NCI-H2081 (cell line): Measurements from ENCODE around the gene EGFR.

Source experiments
- DNase-seq, 2 experiments: peaks; one replicate each; lab custom pipeline; 2025; lab: John Stamatoyannopoulos, UW

The EGFR gene

DNA sequence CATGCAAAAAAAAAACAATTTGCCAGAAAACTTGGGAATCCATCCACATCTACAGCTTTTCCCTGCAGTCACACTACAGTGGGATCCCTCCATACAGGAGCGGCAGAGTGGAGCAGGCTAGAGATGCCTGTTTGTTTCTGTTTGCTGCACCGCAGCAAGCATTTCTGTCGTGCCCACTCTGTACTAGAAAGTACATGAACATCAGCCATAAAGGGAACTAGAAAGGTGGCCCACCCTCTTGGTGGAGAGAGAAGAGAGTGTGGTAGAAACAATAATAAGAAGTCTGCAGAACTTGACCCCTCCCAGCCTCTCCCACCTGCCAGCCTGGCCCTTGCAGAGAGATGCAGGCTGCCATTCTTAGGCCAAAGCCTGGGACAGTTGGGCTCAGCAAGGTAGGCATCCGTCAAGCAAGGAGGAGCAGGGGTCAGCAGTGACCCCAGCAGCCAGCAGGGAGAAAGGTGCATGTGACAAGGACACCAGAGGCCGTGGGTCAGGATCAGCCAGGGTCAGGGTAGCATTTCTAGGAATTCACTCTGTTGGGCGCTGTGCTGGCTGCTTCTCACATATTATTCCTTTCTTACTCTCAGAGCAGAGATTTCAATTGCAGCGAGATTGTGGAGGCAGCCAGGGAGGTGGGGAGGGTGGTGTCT is 171.8 kb downstream of the EGFR start:
- no peak for DNase-seq

DNA sequence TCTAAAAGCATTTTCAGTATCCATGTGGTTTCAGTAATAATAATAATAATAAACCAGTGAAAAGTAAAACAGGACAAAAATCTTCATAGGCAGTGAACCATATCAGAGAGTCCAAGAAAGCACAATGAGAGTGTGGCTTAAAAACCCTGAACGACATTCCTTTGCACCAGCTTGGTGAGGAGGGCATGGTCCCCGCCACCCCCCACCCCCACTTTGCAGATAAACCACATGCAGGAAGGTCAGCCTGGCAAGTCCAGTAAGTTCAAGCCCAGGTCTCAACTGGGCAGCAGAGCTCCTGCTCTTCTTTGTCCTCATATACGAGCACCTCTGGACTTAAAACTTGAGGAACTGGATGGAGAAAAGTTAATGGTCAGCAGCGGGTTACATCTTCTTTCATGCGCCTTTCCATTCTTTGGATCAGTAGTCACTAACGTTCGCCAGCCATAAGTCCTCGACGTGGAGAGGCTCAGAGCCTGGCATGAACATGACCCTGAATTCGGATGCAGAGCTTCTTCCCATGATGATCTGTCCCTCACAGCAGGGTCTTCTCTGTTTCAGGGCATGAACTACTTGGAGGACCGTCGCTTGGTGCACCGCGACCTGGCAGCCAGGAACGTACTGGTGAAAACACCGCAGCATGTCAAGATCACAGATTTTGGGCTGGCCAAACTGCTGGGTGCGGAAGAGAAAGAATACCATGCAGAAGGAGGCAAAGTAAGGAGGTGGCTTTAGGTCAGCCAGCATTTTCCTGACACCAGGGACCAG is 172.5 kb downstream of the EGFR start:
- DNase-seq, result no peak

DNA sequence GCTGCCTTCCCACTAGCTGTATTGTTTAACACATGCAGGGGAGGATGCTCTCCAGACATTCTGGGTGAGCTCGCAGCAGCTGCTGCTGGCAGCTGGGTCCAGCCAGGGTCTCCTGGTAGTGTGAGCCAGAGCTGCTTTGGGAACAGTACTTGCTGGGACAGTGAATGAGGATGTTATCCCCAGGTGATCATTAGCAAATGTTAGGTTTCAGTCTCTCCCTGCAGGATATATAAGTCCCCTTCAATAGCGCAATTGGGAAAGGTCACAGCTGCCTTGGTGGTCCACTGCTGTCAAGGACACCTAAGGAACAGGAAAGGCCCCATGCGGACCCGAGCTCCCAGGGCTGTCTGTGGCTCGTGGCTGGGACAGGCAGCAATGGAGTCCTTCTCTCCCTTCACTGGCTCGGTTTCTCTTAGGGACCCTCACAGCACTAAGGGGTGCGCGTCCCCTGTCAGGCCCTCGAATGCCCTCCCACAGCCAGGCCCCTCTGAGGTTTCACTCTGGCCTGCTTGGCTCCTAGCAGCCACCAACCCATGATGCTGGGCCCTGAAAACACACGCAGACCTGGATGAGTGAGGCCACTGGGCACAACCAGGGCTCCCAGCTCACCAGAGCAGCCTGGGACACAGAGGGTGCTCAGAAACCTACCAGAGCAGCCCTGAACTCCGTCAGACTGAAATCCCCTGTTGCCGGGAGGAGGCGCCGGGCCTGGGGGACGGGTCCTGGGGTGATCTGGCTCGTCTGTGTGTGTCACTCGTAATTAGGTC is 173.3 kb downstream of the EGFR start:
- DNase-seq, result no peak

DNA sequence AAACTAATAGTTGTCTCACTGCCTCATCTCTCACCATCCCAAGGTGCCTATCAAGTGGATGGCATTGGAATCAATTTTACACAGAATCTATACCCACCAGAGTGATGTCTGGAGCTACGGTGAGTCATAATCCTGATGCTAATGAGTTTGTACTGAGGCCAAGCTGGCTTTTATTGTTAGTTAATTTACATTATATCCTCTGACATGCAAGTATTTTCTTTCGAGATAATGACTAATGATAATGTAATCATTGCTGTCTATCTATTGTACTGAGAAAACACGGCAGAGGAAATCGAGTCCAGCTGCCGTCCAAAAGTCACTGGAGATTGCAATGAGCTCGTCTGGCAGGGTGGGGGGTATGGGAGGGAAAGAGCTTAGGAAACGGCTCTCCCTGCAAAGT is 173.9 kb downstream of the EGFR start:
- no peak for DNase-seq

DNA sequence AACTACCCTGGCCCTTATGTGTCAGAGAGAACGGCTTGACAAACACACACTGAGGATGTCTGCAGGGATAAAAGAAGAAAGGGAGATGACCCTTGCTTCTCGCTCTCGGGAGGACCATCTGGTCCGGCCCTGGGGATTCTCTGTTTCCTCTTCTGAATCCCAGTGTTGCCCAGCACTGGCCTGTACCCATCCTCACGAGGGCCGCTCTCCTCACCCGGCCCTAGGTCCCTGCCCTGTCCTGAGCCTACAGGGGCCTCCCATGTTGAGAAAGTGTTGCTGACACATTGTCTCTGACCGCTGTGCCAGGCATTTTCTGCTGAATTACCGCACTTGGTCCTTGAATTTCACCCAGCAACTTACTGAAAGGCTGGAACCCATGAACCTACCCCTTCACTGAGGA is 174.4 kb downstream of the EGFR start:
- no peak for DNase-seq

DNA sequence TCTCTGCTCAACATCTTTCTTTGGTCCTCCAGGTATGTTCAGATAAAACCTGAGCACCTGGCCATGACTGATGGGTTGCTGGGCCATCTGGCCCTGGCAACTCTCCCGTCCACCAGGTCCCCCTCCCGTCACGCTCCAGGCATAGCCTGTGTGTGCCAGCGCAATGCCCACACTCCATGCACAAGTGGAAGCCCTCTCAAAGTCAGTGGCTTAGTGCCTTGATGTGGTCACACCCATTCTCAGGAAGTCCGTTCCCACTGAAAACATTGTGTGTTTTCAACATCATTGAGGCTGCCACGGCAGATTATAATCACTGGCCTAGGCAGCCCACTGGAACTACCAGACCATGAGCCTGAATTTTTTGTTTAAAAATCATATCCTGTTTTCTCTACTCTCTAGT is 175.7 kb downstream of the EGFR start:
- DNase-seq, result no peak

DNA sequence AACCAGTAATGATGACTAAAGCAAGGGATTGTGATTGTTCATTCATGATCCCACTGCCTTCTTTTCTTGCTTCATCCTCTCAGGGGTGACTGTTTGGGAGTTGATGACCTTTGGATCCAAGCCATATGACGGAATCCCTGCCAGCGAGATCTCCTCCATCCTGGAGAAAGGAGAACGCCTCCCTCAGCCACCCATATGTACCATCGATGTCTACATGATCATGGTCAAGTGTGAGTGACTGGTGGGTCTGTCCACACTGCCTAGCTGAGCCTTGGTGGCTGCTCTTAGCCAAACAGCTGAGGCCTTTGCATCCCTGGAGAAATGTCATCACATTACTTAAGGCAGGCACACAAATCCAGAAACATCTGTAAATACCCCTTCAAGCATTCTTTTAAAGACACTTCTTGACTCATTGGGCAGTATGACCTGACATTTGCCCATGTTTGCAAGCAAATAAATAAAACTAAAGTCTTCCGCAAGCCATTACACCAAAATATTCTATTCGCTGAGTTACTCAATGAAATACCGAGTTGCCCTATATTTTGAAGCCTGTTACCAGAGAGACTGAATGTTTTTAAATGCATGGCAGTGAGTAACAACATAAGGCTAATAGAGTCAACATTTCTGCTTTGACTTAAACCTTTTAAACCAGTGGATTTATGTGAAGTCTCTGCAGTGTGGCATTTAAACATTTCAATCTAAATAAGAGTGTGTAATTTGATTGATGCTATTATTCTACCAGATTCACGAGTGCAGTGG is 180.0 kb downstream of the EGFR start:
- no peak for DNase-seq

GRCh38 chr7:55199418-55199817 is 180.6 kb downstream of the EGFR start:
- DNase-seq, result no peak

DNA sequence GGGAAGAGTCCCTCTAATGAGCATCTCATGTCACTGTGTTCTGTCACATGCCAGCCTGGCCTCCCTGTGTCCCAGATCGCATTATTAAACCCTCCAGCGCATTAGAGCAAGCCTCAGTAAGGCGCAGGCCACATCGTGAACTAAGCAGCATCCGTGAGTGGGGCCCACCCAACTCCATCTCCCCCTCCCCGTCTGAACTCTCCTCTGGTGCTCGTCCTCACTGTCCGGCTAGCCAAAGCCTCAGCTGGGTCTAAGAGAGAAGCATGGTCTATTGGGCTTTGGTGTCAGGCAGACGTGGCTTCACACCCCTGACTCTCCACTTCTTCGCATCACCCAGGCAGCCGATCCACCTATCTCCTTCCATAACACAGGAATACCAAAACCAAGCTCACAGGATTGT is 181.6 kb downstream of the EGFR start:
- no peak for DNase-seq

- no peak for DNase-seq
Observed at GRCh38 chr7:55202150-55202913, 183.5 kb downstream of the EGFR start.

DNA sequence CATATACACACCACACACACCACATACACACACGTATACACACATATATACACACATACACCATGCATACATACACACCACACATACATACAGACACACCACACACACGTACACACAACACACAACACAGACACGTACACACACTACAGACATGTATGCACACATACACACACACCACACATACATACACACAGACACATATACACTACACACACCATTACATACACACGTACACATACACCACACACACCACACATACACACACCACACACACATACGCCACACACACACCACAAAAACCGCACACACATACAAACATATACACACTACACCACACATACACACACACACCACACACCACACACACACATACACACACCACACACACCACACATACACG is 184.5 kb downstream of the EGFR start:
- no peak for DNase-seq

- no peak for DNase-seq
Observed at GRCh38 chr7:55205124-55205955, 186.5 kb downstream of the EGFR start.

DNA sequence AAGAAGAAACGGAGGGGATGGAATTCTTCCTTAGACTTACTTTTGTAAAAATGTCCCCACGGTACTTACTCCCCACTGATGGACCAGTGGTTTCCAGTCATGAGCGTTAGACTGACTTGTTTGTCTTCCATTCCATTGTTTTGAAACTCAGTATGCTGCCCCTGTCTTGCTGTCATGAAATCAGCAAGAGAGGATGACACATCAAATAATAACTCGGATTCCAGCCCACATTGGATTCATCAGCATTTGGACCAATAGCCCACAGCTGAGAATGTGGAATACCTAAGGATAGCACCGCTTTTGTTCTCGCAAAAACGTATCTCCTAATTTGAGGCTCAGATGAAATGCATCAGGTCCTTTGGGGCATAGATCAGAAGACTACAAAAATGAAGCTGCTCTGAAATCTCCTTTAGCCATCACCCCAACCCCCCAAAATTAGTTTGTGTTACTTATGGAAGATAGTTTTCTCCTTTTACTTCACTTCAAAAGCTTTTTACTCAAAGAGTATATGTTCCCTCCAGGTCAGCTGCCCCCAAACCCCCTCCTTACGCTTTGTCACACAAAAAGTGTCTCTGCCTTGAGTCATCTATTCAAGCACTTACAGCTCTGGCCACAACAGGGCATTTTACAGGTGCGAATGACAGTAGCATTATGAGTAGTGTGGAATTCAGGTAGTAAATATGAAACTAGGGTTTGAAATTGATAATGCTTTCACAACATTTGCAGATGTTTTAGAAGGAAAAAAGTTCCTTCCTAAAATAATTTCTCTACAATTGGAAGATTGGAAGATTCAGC is 187.6 kb downstream of the EGFR start:
- no peak for DNase-seq

DNA sequence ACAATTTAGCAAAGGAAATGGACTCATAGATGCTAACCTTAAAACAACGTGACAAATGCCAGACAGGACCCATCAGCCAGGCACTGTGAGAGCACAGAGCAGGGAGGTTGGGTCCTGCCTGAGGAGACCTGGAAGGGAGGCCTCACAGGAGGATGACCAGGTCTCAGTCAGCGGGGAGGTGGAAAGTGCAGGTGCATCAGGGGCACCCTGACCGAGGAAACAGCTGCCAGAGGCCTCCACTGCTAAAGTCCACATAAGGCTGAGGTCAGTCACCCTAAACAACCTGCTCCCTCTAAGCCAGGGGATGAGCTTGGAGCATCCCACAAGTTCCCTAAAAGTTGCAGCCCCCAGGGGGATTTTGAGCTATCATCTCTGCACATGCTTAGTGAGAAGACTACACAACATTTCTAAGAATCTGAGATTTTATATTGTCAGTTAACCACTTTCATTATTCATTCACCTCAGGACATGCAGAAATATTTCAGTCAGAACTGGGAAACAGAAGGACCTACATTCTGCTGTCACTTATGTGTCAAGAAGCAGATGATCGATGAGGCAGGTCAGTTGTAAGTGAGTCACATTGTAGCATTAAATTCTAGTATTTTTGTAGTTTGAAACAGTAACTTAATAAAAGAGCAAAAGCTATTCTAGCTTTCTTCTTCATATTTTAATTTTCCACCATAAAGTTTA is 188.8 kb downstream of the EGFR start:
- no peak for DNase-seq

DNA sequence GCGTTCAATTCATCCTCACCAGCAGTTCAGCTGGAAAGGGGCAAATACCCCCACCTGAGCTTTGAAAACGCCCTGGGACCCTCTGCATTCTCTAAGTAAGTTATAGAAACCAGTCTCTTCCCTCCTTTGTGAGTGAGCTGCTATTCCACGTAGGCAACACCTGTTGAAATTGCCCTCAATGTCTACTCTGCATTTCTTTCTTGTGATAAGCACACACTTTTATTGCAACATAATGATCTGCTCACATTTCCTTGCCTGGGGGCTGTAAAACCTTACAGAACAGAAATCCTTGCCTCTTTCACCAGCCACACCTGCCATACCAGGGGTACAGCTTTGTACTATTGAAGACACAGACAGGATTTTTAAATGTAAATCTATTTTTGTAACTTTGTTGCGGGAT is 190.5 kb downstream of the EGFR start:
- DNase-seq, result no peak

GRCh38 chr7:55210176-55210575 is 191.4 kb downstream of the EGFR start:
- no peak for DNase-seq

DNA sequence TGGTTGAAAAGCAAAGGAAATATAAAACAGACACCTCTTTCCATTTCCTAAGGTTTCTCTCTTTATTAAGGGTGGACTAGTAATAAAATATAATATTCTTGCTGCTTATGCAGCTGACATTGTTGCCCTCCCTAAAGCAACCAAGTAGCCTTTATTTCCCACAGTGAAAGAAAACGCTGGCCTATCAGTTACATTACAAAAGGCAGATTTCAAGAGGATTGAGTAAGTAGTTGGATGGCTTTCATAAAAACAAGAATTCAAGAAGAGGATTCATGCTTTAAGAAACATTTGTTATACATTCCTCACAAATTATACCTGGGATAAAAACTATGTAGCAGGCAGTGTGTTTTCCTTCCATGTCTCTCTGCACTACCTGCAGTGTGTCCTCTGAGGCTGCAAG is 191.9 kb downstream of the EGFR start:
- DNase-seq, result no peak

GRCh38 chr7:55211726-55212125 is 192.9 kb downstream of the EGFR start:
- DNase-seq, result no peak

GRCh38 chr7:55212176-55212575 is 193.4 kb downstream of the EGFR start:
- no peak for DNase-seq
